Liver (tissue), 9 donors: ENCODE data around the gene SIK3. TPM values are rescaled to one million over a fixed set of nuclear protein-coding genes. Genes with fewer than 3 reads are reported as not detected.

Experiments used
- DNase-seq: peaks from one replicate; pipeline ENCODE4 v3.0.0-alpha.2; 2017; ENCODE audit warnings: low spot score
- H3K27ac ChIP-seq, 2 donors: one replicate each; pipeline ENCODE4 v1.7.0; 2013; ENCODE audit warnings: inconsistent platforms in 2 of 2, low read length in 2 of 2, control low read depth in 1 of 2, low read depth in 1 of 2, mild to moderate bottlenecking in 1 of 2
- H3K27me3 ChIP-seq, 4 donors: one replicate each; pipeline versions ENCODE4 v1.6.1 to v1.7.0; 2013; ENCODE audit warnings: low read length in 3 of 4, inconsistent platforms in 1 of 4, mild to moderate bottlenecking in 1 of 4, moderate library complexity in 1 of 4; ENCODE audit not compliant: control insufficient read depth in 4 of 4, insufficient read depth in 4 of 4
- H3K36me3 ChIP-seq, 4 donors: one replicate each; pipeline versions ENCODE4 v1.6.1 to v1.7.0; 2013; ENCODE audit warnings: low read length in 3 of 4, mild to moderate bottlenecking in 3 of 4, low read depth in 1 of 4, moderate library complexity in 1 of 4; ENCODE audit not compliant: control insufficient read depth in 4 of 4, insufficient read depth in 3 of 4
- H3K4me1 ChIP-seq, 4 donors: one replicate each; pipeline versions ENCODE4 v1.6.1 to v1.7.0; 2013; ENCODE audit warnings: low read length in 3 of 4, mild to moderate bottlenecking in 3 of 4, moderate library complexity in 1 of 4; ENCODE audit not compliant: control insufficient read depth in 4 of 4, insufficient read depth in 4 of 4
- H3K4me3 ChIP-seq, 3 donors: one replicate each; pipeline versions ENCODE4 v1.6.1 to v1.7.0; 2013; ENCODE audit warnings: low read length in 3 of 3, control low read depth in 1 of 3, low read depth in 1 of 3, mild to moderate bottlenecking in 1 of 3
- H3K9ac ChIP-seq, 2 donors: one replicate each; pipeline ENCODE4 v1.7.0; 2013; ENCODE audit warnings: low read length in 2 of 2, mild to moderate bottlenecking in 2 of 2, moderate library complexity in 2 of 2, control low read depth in 1 of 2, low read depth in 1 of 2
- H3K9me3 ChIP-seq, 4 donors: one replicate each; pipeline versions ENCODE4 v1.6.1 to v1.7.0; 2013; ENCODE audit warnings: low read length in 3 of 4; ENCODE audit not compliant: control insufficient read depth in 4 of 4
- EGR1 ChIP-seq, 2 donors: IDR thresholded peaks; 2 replicates each; pipeline ENCODE4 v1.6.1; 2016 to 2018; ENCODE audit warnings: antibody characterized with exemption in 2 of 2, low read depth in 2 of 2
- FOXA2 ChIP-seq: IDR thresholded peaks from 2 replicates; pipeline ENCODE4 v1.6.1; 2016; ENCODE audit warnings: antibody characterized with exemption
- GABPA ChIP-seq, 2 donors: IDR thresholded peaks in 1 of 2; conservative IDR thresholded peaks in 1 of 2; 2 replicates each; pipeline ENCODE4 v1.6.1; 2016; ENCODE audit warnings: antibody characterized with exemption in 2 of 2, mild to moderate bottlenecking in 1 of 2, moderate library complexity in 1 of 2
- HNF4A ChIP-seq, 2 donors: conservative IDR thresholded peaks; 2 replicates each; pipeline ENCODE4 v1.6.1; 2016; ENCODE audit warnings: antibody characterized with exemption in 2 of 2, mild to moderate bottlenecking in 2 of 2
- HNF4G ChIP-seq: IDR thresholded peaks from 2 replicates; pipeline ENCODE4 v1.6.1; 2016; ENCODE audit warnings: antibody characterized with exemption
- JUND ChIP-seq, 2 donors: IDR thresholded peaks; 2 replicates each; pipeline ENCODE4 v1.6.1; 2016; ENCODE audit warnings: antibody characterized with exemption in 2 of 2
- NR2F2 ChIP-seq: IDR thresholded peaks from 2 replicates; pipeline ENCODE4 v1.6.1; 2016; ENCODE audit warnings: antibody characterized with exemption
- RAD21 ChIP-seq, 2 donors: IDR thresholded peaks; 2 replicates each; pipeline ENCODE4 v1.6.1; 2016; ENCODE audit warnings: antibody characterized with exemption in 2 of 2, mild to moderate bottlenecking in 2 of 2
- RXRA ChIP-seq, 2 donors: IDR thresholded peaks; 2 replicates each; pipeline ENCODE4 v1.6.1; 2017 to 2018; ENCODE audit warnings: antibody characterized with exemption in 2 of 2, mild to moderate bottlenecking in 1 of 2
- SP1 ChIP-seq: IDR thresholded peaks from 2 replicates; pipeline ENCODE4 v1.6.1; 2018; ENCODE audit warnings: antibody characterized with exemption, mild to moderate bottlenecking
- TAF1 ChIP-seq: conservative IDR thresholded peaks from 2 replicates; pipeline ENCODE4 v1.6.1; 2016; ENCODE audit warnings: antibody characterized with exemption, mild to moderate bottlenecking
- YY1 ChIP-seq: IDR thresholded peaks from 2 replicates; pipeline ENCODE4 v1.6.1; 2016; ENCODE audit warnings: antibody characterized with exemption, mild to moderate bottlenecking
- WGBS: extraction: QIAGEN DNeasy Blood & Tissue Kit; methylation state at CpG from one replicate; pipeline ENCODE4 v1.1.7; 2013; 5-methylcytosine and 5-hydroxymethylcytosine counted together
- polyA plus RNA-seq, 2 donors: library from polyadenylated mRNA; stranded (reverse) in 1 of 2; unstranded in 1 of 2; fragments of 200-250 nt in 1 of 2; fragments of >200 nt in 1 of 2; fragmentation: Nextera tagmentation in 1 of 2; extraction: Ambion mirVana in 1 of 2; gene quantifications; one replicate each; pipeline versions ENCODE4 v1.2.1 to v1.2.3, GENCODE V29; 2013 to 2015
- total RNA-seq, 2 donors: library from RNA; depleted of rRNA; stranded (reverse); fragments of >200 nt; gene quantifications; one replicate each; pipeline ENCODE4 v1.2.3, GENCODE V29; 2014
- TF ChIP-seq, protein P1 (sequence below): IDR thresholded peaks from 2 replicates; pipeline ENCODE4 v1.6.1; 2016; ENCODE audit warnings: antibody characterized with exemption
- TF ChIP-seq, protein P2 (sequence below): IDR thresholded peaks from 2 replicates; pipeline ENCODE4 v1.6.1; 2016; ENCODE audit warnings: antibody characterized with exemption
- TF ChIP-seq, protein P3 (sequence below): IDR thresholded peaks from 2 replicates; pipeline ENCODE4 v1.6.1; 2016; ENCODE audit warnings: antibody characterized with exemption
- TF ChIP-seq, protein P4 (sequence below): IDR thresholded peaks from 2 replicates; pipeline ENCODE4 v1.6.1; 2016; ENCODE audit warnings: antibody characterized with exemption, mild to moderate bottlenecking
- TF ChIP-seq, protein P5 (sequence below): fragments of 150-350 bp; IDR thresholded peaks from 2 replicates; pipeline ENCODE4 v1.5.1; 2017; ENCODE audit warnings: improper control_type of control experiment, low read depth, low read length; ENCODE audit not compliant: missing input control
- donor health status: healthy.
- donor health status: healthy.
- donor health status: healthy.
- donor health status: healthy.
- donor health status: healthy.

SIK3 gene
- total and polyA plus RNA-seq, 4 donors = 6.9 to 52.4 (median 14.4) TPM

DNA sequence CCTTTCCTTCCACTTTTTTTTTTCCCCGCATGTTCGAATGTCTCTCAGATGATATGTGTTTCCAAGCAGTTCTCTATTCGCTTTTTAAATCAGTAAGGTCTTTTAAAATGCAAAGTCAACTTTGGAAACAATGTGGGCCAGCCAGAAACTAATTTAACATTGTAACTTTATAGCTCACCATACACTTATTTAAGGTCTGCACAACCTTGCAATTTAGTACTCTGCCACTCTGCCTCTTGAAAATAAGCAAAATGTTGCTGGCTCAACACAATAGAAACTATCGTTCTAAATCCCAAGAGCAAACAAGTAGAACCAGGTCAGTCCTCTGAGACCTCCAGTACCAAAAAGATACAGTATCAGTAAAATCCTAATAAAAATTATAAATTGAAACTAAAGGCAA is 109.0 kb downstream of the SIK3 start:
- no peak for TF ChIP-seq FOXA2
- TF ChIP-seq, protein P1, sequence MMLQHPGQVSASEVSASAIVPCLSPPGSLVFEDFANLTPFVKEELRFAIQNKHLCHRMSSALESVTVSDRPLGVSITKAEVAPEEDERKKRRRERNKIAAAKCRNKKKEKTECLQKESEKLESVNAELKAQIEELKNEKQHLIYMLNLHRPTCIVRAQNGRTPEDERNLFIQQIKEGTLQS = no peak
- no peak for TF ChIP-seq JUND (IDR thresholded peaks at IDR 0.05)
- no peak for TF ChIP-seq GABPA (IDR thresholded peaks at IDR 0.05 in 1 of 2, conservative IDR thresholded peaks at IDR 0.05 in 1 of 2)
- H3K27me3 ChIP-seq = no peaks in the 10 kb centered on the region
- no peaks in the 10 kb centered on the region for H3K36me3 ChIP-seq
- H3K4me1 ChIP-seq = peaks cover 15 to 42% (median 38%) of the 10 kb centered on the region in 4 donors
- no peak overlapping the region for H3K4me3 ChIP-seq
- WGBS = 53% methylated on average over 4 of the region's 4 CpGs
- no peaks in the 10 kb centered on the region for H3K9me3 ChIP-seq
- no peak for DNase-seq
- no peak overlapping the region for H3K9ac ChIP-seq
- no peak overlapping the region for H3K27ac ChIP-seq

DNA sequence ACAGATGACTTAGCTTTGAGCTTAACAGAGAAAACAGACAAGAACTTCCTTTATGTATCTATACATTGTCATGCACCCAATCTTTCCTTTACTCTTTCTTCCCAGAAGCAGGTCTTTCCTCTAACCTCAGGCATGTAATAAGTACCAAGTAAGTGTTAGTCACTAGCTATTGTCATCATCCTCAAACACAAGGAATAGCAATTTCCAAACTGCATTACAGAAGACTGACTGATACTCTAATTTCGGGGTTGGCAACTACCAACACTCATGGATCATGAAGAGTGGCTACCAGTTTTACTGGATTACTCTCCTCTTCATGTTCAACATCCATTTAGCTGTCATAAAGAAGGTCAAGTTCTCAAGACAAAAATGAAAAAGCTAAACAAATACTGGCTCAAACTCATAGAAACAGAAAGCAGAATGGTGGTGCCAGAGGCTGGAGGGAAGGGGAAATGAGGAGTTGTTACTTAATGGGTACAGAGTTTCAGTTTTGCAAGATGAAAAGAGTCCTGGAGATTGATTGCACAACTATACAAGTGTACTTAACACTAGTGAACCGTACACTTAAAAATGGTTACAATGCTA is 111.6 kb downstream of the SIK3 start:
- Histone ChIP-seq H3K27ac (peak overlapping the region; percentile 29 to 31), H3K36me3 (no peaks in the 10 kb centered on the region), H3K4me1 (peaks cover 15 to 42% (median 39%) of the 10 kb centered on the region in 4 donors), H3K9me3 (no peaks in the 10 kb centered on the region), H3K9ac (peak overlapping the region in 1 of 2 donors; percentile 22), H3K27me3 (no peaks in the 10 kb centered on the region), H3K4me3 (no peak overlapping the region)
- TF ChIP-seq SP1 = no peak
- no peak for TF ChIP-seq FOXA2
- TF ChIP-seq, protein P2, sequence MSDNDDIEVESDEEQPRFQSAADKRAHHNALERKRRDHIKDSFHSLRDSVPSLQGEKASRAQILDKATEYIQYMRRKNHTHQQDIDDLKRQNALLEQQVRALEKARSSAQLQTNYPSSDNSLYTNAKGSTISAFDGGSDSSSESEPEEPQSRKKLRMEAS = peak; percentile 44
- peak; percentile 34 for TF ChIP-seq HNF4G
- no peak for TF ChIP-seq GABPA (IDR thresholded peaks at IDR 0.05 in 1 of 2, conservative IDR thresholded peaks at IDR 0.05 in 1 of 2)
- TF ChIP-seq TAF1 = no peak
- TF ChIP-seq YY1 = peak; percentile 75
- peak; percentile 52 to 63 for TF ChIP-seq JUND (IDR thresholded peaks at IDR 0.05)
- peak; percentile 26 to 42 for TF ChIP-seq RAD21 (IDR thresholded peaks at IDR 0.05)
- TF ChIP-seq, protein P3, sequence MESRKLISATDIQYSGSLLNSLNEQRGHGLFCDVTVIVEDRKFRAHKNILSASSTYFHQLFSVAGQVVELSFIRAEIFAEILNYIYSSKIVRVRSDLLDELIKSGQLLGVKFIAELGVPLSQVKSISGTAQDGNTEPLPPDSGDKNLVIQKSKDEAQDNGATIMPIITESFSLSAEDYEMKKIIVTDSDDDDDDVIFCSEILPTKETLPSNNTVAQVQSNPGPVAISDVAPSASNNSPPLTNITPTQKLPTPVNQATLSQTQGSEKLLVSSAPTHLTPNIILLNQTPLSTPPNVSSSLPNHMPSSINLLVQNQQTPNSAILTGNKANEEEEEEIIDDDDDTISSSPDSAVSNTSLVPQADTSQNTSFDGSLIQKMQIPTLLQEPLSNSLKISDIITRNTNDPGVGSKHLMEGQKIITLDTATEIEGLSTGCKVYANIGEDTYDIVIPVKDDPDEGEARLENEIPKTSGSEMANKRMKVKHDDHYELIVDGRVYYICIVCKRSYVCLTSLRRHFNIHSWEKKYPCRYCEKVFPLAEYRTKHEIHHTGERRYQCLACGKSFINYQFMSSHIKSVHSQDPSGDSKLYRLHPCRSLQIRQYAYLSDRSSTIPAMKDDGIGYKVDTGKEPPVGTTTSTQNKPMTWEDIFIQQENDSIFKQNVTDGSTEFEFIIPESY = peak; percentile 36
- TF ChIP-seq RXRA (IDR thresholded peaks at IDR 0.05) = peak; percentile 40 to 71
- TF ChIP-seq NR2F2 = no peak
- TF ChIP-seq HNF4A (conservative IDR thresholded peaks at IDR 0.05) = peak; percentile 76
- 40% methylated on average over 2 of the region's 2 CpGs for WGBS
- no peak for DNase-seq

DNA sequence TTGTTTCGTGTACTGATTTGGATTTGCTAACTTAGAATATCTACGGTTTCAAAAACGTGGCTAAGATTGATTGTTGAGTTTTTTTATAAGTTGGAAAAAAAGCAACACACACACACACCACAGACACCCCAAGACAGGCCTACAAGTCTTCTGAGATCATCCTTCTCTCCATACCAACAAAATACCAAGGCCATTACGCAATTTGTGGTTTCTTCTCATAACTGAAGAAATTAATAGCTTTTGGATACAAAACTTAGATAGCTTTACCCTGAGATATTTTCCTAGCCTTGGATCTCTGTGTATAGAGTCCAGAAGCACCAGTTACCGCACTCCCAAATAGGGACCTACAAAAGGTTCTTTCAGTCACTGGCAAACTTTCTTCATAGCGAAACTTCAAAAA is 113.6 kb downstream of the SIK3 start:
- H3K9ac ChIP-seq = no peak overlapping the region
- no peak overlapping the region for H3K27ac ChIP-seq
- WGBS = 78% methylated on average over 6 of the region's 6 CpGs
- H3K4me3 ChIP-seq = no peak overlapping the region
- H3K27me3 ChIP-seq = no peaks in the 10 kb centered on the region
- H3K4me1 ChIP-seq = peaks cover 5 to 31% (median 28%) of the 10 kb centered on the region in 4 donors
- no peaks in the 10 kb centered on the region for H3K9me3 ChIP-seq
- DNase-seq = no peak
- no peaks in the 10 kb centered on the region for H3K36me3 ChIP-seq
- TF ChIP-seq, protein P1 = no peak
- TF ChIP-seq FOXA2 (no peak), HNF4G (no peak), SP1 (no peak), YY1 (no peak), GABPA (IDR thresholded peaks at IDR 0.05 in 1 of 2, conservative IDR thresholded peaks at IDR 0.05 in 1 of 2) (no peak), NR2F2 (no peak), RAD21 (IDR thresholded peaks at IDR 0.05) (no peak), TAF1 (no peak), JUND (IDR thresholded peaks at IDR 0.05) (no peak), EGR1 (IDR thresholded peaks at IDR 0.05; ENCODE audit: low read depth in 2 of 2) (no peak), HNF4A (conservative IDR thresholded peaks at IDR 0.05) (no peak)
- TF ChIP-seq, protein P4, sequence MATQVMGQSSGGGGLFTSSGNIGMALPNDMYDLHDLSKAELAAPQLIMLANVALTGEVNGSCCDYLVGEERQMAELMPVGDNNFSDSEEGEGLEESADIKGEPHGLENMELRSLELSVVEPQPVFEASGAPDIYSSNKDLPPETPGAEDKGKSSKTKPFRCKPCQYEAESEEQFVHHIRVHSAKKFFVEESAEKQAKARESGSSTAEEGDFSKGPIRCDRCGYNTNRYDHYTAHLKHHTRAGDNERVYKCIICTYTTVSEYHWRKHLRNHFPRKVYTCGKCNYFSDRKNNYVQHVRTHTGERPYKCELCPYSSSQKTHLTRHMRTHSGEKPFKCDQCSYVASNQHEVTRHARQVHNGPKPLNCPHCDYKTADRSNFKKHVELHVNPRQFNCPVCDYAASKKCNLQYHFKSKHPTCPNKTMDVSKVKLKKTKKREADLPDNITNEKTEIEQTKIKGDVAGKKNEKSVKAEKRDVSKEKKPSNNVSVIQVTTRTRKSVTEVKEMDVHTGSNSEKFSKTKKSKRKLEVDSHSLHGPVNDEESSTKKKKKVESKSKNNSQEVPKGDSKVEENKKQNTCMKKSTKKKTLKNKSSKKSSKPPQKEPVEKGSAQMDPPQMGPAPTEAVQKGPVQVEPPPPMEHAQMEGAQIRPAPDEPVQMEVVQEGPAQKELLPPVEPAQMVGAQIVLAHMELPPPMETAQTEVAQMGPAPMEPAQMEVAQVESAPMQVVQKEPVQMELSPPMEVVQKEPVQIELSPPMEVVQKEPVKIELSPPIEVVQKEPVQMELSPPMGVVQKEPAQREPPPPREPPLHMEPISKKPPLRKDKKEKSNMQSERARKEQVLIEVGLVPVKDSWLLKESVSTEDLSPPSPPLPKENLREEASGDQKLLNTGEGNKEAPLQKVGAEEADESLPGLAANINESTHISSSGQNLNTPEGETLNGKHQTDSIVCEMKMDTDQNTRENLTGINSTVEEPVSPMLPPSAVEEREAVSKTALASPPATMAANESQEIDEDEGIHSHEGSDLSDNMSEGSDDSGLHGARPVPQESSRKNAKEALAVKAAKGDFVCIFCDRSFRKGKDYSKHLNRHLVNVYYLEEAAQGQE = no peak
- TF ChIP-seq, protein P2 = no peak
- TF ChIP-seq, protein P5, sequence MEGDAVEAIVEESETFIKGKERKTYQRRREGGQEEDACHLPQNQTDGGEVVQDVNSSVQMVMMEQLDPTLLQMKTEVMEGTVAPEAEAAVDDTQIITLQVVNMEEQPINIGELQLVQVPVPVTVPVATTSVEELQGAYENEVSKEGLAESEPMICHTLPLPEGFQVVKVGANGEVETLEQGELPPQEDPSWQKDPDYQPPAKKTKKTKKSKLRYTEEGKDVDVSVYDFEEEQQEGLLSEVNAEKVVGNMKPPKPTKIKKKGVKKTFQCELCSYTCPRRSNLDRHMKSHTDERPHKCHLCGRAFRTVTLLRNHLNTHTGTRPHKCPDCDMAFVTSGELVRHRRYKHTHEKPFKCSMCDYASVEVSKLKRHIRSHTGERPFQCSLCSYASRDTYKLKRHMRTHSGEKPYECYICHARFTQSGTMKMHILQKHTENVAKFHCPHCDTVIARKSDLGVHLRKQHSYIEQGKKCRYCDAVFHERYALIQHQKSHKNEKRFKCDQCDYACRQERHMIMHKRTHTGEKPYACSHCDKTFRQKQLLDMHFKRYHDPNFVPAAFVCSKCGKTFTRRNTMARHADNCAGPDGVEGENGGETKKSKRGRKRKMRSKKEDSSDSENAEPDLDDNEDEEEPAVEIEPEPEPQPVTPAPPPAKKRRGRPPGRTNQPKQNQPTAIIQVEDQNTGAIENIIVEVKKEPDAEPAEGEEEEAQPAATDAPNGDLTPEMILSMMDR = no peak
